GM12891 (cell line): ENCODE results near the gene PRKN.

Experiments
- DNase-seq: peaks from one replicate; pipeline ENCODE4 v3.0.0; 2011; ENCODE audit warnings: low spot score; ENCODE audit not compliant: insufficient read length
- FAIRE-seq: peaks from 2 replicates; lab custom pipeline; 2011; peaks lifted over from hg19 to GRCh38; lab: Jason Lieb, UNC
- PAX5 ChIP-seq: IDR thresholded peaks from 2 replicates; pipeline ENCODE4 v1.6.1; 2011; ENCODE audit warnings: low read length, moderate library complexity, mild to moderate bottlenecking; ENCODE audit not compliant: insufficient read depth, severe bottlenecking
- POLR2A ChIP-seq: IDR thresholded peaks from 2 replicates; pipeline ENCODE4 v1.6.1; 2011; ENCODE audit warnings: low read depth, low read length, control low read depth
- POLR2AphosphoS5 ChIP-seq: IDR thresholded peaks from 2 replicates; pipeline ENCODE4 v1.6.1; 2011; ENCODE audit warnings: low read depth, low read length, control low read depth
- POU2F2 ChIP-seq: IDR thresholded peaks from 2 replicates; pipeline ENCODE4 v1.6.1; 2011; ENCODE audit warnings: low read depth, mild to moderate bottlenecking, control low read depth, low read length, moderate library complexity
- SPI1 ChIP-seq: IDR thresholded peaks from 2 replicates; pipeline ENCODE4 v1.6.1; 2011; ENCODE audit warnings: low read depth, low read length, control low read depth
- TAF1 ChIP-seq: IDR thresholded peaks from 2 replicates; pipeline ENCODE4 v1.6.1; 2011; ENCODE audit warnings: low read depth, low read length, control low read depth

Gene PRKN

GRCh38 chr6:162099685-162100084, 627.9 kb downstream of the PRKN start:
- DNase-seq (no peak), FAIRE-seq (no peak)
- TF ChIP-seq TAF1 (no peak), PAX5 (no peak)

- FAIRE-seq (no peak), DNase-seq (no peak)
- no peak for TF ChIP-seq POU2F2
- TF ChIP-seq SPI1, result no peak
- no peak for TF ChIP-seq POLR2A
- TF ChIP-seq TAF1, result no peak
- TF ChIP-seq POLR2AphosphoS5, result no peak
- TF ChIP-seq PAX5, result no peak
Observed at GRCh38 chr6:162092816-162093502, 634.6 kb downstream of the PRKN start.

GRCh38 chr6:162090734-162091133, 636.8 kb downstream of the PRKN start:
- FAIRE-seq (no peak), DNase-seq (no peak)
- TF ChIP-seq POLR2A, result no peak
- TF ChIP-seq POLR2AphosphoS5, result no peak
- no peak for TF ChIP-seq SPI1
- no peak for TF ChIP-seq PAX5
- TF ChIP-seq POU2F2, result no peak
- no peak for TF ChIP-seq TAF1

GRCh38 chr6:162088091-162088490, 639.5 kb downstream of the PRKN start:
- no peak for TF ChIP-seq POU2F2
- DNase-seq (no peak), FAIRE-seq (no peak)

GRCh38 chr6:162085561-162085960, 642.0 kb downstream of the PRKN start:
- FAIRE-seq (no peak), DNase-seq (no peak)
- TF ChIP-seq SPI1, result no peak
- no peak for TF ChIP-seq POLR2A
- no peak for TF ChIP-seq TAF1

GRCh38 chr6:162082520-162082919, 645.0 kb downstream of the PRKN start:
- TF ChIP-seq POLR2A (no peak), POLR2AphosphoS5 (no peak), PAX5 (no peak), TAF1 (no peak), POU2F2 (no peak), SPI1 (no peak)
- DNase-seq (no peak), FAIRE-seq (no peak)

- DNase-seq, result no peak
- FAIRE-seq, result no peak
- no peak for TF ChIP-seq SPI1
- TF ChIP-seq POU2F2, result no peak
- TF ChIP-seq POLR2A, result no peak
- TF ChIP-seq TAF1, result no peak
- no peak for TF ChIP-seq PAX5
- no peak for TF ChIP-seq POLR2AphosphoS5
Observed at GRCh38 chr6:162078667-162079066, 648.9 kb downstream of the PRKN start.

GRCh38 chr6:162078126-162078525, 649.4 kb downstream of the PRKN start:
- DNase-seq (no peak), FAIRE-seq (no peak)
- TF ChIP-seq POLR2A, result no peak
- no peak for TF ChIP-seq SPI1
- no peak for TF ChIP-seq POU2F2
- no peak for TF ChIP-seq POLR2AphosphoS5
- no peak for TF ChIP-seq PAX5
- TF ChIP-seq TAF1, result no peak

- no peak for FAIRE-seq
- TF ChIP-seq PAX5 (no peak), SPI1 (no peak), POLR2AphosphoS5 (no peak), TAF1 (no peak), POU2F2 (no peak)
- DNase-seq, result no peak
Observed at GRCh38 chr6:162076816-162077215, 650.8 kb downstream of the PRKN start.

- DNase-seq (no peak), FAIRE-seq (no peak)
- no peak for TF ChIP-seq POLR2A
Observed at GRCh38 chr6:162074641-162075275, 652.8 kb downstream of the PRKN start.

GRCh38 chr6:162070639-162071038, 656.9 kb downstream of the PRKN start:
- FAIRE-seq (no peak), DNase-seq (no peak)
- TF ChIP-seq POLR2AphosphoS5 (no peak), POLR2A (no peak), TAF1 (no peak), POU2F2 (no peak), PAX5 (no peak), SPI1 (no peak)
